WTC11 (cell line): ENCODE data around the gene SDF2L1. TPM values are rescaled to one million over a fixed set of nuclear protein-coding genes. Genes with fewer than 3 reads are reported as not detected.

Experiments
- ATAC-seq: fragments of 200-7000 bp; cut with Tn5 transposase; 2 replicates; pipeline ENCODE4 v1.10.0; 2021; ENCODE audit warnings: mild to moderate bottlenecking, moderate library complexity
- CTCF ChIA-PET: fragments of 300-600 bp; sonication (Branson Sonifier 250); formaldehyde crosslinking; loops from one replicate; lab custom pipeline; 2021; ENCODE audit warnings: antibody characterized with exemption; lab: Charles Lee
- POLR2A ChIA-PET: fragments of 350-600 bp; sonication (Branson Sonifier 250); formaldehyde crosslinking; loops from one replicate; lab custom pipeline; 2021; ENCODE audit warnings: antibody characterized with exemption; lab: Charles Lee
- DNase-seq: peaks from one replicate; pipeline ENCODE4 v3.0.0; 2021; ENCODE audit warnings: low spot score
- H3K27ac Mint-ChIP-seq: 2 replicates; pipeline ENCODE4 v1.8.0; 2021; ENCODE audit warnings: mixed read lengths
- H3K27me3 Mint-ChIP-seq: 2 replicates; pipeline ENCODE4 v1.8.0; 2021; ENCODE audit warnings: low read depth, mild to moderate bottlenecking, moderate library complexity, mixed read lengths
- H3K36me3 Mint-ChIP-seq: 2 replicates; pipeline ENCODE4 v1.8.0; 2021; ENCODE audit warnings: mixed read lengths
- H3K4me1 Mint-ChIP-seq: 2 replicates; pipeline ENCODE4 v1.8.0; 2022; ENCODE audit warnings: mixed read lengths
- H3K4me3 Mint-ChIP-seq: 2 replicates; pipeline ENCODE4 v1.8.0; 2021; ENCODE audit warnings: mild to moderate bottlenecking, moderate library complexity, mixed read lengths
- H3K9me3 Mint-ChIP-seq: 2 replicates; pipeline ENCODE4 v1.8.0; 2021; ENCODE audit warnings: mixed read lengths
- CDX4 ChIP-seq: fragments of 250-450 bp; sonication (Bioruptor Pico); IDR thresholded peaks from 2 replicates; pipeline ENCODE4 v1.9.0; 2021; ENCODE audit warnings: moderate library complexity, mild to moderate bottlenecking, inconsistent platforms, borderline replicate concordance
- JAZF1 ChIP-seq: fragments of 250-450 bp; sonication (Bioruptor Pico); IDR thresholded peaks from 2 replicates; pipeline ENCODE4 v1.9.0; 2021; ENCODE audit warnings: moderate library complexity, mild to moderate bottlenecking, inconsistent platforms
- MYBL2 ChIP-seq: sonication (generic); formaldehyde crosslinking; IDR thresholded peaks from 2 replicates; pipeline ENCODE4 v1.8.1; 2023; ENCODE audit warnings: mild to moderate bottlenecking, moderate library complexity, missing genetic modification reagents
- NR3C1 ChIP-seq: sonication (generic); formaldehyde crosslinking; conservative IDR thresholded peaks from 2 replicates; pipeline ENCODE4 v1.8.1; 2023; ENCODE audit warnings: low read depth, mild to moderate bottlenecking, missing genetic modification reagents
- PRDM15 ChIP-seq: sonication (generic); formaldehyde crosslinking; IDR thresholded peaks from 2 replicates; pipeline ENCODE4 v1.8.0; 2022; ENCODE audit warnings: missing genetic modification reagents
- PRRX2 ChIP-seq: fragments of 250-450 bp; sonication (Bioruptor Pico); IDR thresholded peaks from 2 replicates; pipeline ENCODE4 v1.8.0; 2021; ENCODE audit warnings: mild to moderate bottlenecking
- SOX15 ChIP-seq: fragments of 250-450 bp; sonication (Bioruptor Pico); IDR thresholded peaks from 2 replicates; pipeline ENCODE4 v1.9.0; 2021; ENCODE audit warnings: mild to moderate bottlenecking
- TEAD4 ChIP-seq: sonication (generic); formaldehyde crosslinking; IDR thresholded peaks from 2 replicates; pipeline ENCODE4 v1.8.0; 2022; ENCODE audit warnings: mild to moderate bottlenecking, missing genetic modification reagents
- TP53 ChIP-seq: sonication (generic); formaldehyde crosslinking; IDR thresholded peaks from 2 replicates; pipeline ENCODE4 v1.8.1; 2023; ENCODE audit warnings: mild to moderate bottlenecking, missing genetic modification reagents
- USF1 ChIP-seq: sonication (generic); formaldehyde crosslinking; IDR thresholded peaks from 2 replicates; pipeline ENCODE4 v1.8.0; 2022; ENCODE audit warnings: mild to moderate bottlenecking, missing genetic modification reagents
- ZNF121 ChIP-seq: sonication (generic); formaldehyde crosslinking; IDR thresholded peaks from 2 replicates; pipeline ENCODE4 v1.8.0; 2023; ENCODE audit warnings: missing genetic modification reagents
- ZNF263 ChIP-seq: sonication (generic); formaldehyde crosslinking; IDR thresholded peaks from 2 replicates; pipeline ENCODE4 v1.8.1; 2022; ENCODE audit warnings: low read depth, mild to moderate bottlenecking, moderate library complexity, missing genetic modification reagents
- total RNA-seq: library from RNA; stranded (reverse); gene quantifications from 3 replicates; pipeline ENCODE4 v1.2.3, GENCODE V29; 2021
- TF ChIP-seq, protein P1 (sequence below): sonication (generic); formaldehyde crosslinking; IDR thresholded peaks from 2 replicates; pipeline ENCODE4 v1.8.1; 2023; ENCODE audit warnings: mild to moderate bottlenecking, missing genetic modification reagents, moderate library complexity
- TF ChIP-seq, protein P2 (sequence below): sonication (generic); formaldehyde crosslinking; IDR thresholded peaks from 2 replicates; pipeline ENCODE4 v1.8.1; 2022; ENCODE audit warnings: mild to moderate bottlenecking, moderate library complexity, missing genetic modification reagents
- TF ChIP-seq, protein P3 (sequence below): sonication (generic); formaldehyde crosslinking; IDR thresholded peaks from 2 replicates; pipeline ENCODE4 v1.8.0; 2023; ENCODE audit warnings: missing genetic modification reagents
- TF ChIP-seq, protein P4 (sequence below): sonication (generic); formaldehyde crosslinking; IDR thresholded peaks from 2 replicates; pipeline ENCODE4 v1.8.0; 2022; ENCODE audit warnings: mild to moderate bottlenecking, missing genetic modification reagents
- TF ChIP-seq, protein P5 (sequence below): sonication (generic); formaldehyde crosslinking; IDR thresholded peaks from 2 replicates; pipeline ENCODE4 v1.8.1; 2022; ENCODE audit warnings: low read depth, mild to moderate bottlenecking, moderate library complexity, missing genetic modification reagents, borderline replicate concordance
- TF ChIP-seq, protein P6 (sequence below): sonication (generic); formaldehyde crosslinking; conservative IDR thresholded peaks from 2 replicates; pipeline ENCODE4 v1.8.1; 2022; ENCODE audit warnings: mild to moderate bottlenecking, missing genetic modification reagents

The SDF2L1 gene
- total RNA-seq, 1 experiment from 2014 or later: 73.6 TPM

- Mint-ChIP-seq H3K4me1 (peaks cover 13% of the 10 kb centered on the region), H3K9me3 (no peaks in the 10 kb centered on the region; the same call in 1 of the 2 replicates), H3K4me3 (no peak overlapping the region), H3K27ac (no peak overlapping the region), H3K27me3 (peaks cover 11% of the 10 kb centered on the region), H3K36me3 (peaks cover 14% of the 10 kb centered on the region)
- TF ChIP-seq, protein P1, sequence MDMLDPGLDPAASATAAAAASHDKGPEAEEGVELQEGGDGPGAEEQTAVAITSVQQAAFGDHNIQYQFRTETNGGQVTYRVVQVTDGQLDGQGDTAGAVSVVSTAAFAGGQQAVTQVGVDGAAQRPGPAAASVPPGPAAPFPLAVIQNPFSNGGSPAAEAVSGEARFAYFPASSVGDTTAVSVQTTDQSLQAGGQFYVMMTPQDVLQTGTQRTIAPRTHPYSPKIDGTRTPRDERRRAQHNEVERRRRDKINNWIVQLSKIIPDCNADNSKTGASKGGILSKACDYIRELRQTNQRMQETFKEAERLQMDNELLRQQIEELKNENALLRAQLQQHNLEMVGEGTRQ (CRISPR knock-in tag): no peak
- no peak for TF ChIP-seq SOX15 (CRISPR knock-in tag)
- TF ChIP-seq, protein P2, sequence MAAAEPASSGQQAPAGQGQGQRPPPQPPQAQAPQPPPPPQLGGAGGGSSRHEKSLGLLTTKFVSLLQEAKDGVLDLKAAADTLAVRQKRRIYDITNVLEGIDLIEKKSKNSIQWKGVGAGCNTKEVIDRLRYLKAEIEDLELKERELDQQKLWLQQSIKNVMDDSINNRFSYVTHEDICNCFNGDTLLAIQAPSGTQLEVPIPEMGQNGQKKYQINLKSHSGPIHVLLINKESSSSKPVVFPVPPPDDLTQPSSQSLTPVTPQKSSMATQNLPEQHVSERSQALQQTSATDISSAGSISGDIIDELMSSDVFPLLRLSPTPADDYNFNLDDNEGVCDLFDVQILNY (CRISPR knock-in tag): no peak
- TF ChIP-seq ZNF263: no peak
- no peak for TF ChIP-seq TP53 (CRISPR knock-in tag)
- TF ChIP-seq, protein P3, sequence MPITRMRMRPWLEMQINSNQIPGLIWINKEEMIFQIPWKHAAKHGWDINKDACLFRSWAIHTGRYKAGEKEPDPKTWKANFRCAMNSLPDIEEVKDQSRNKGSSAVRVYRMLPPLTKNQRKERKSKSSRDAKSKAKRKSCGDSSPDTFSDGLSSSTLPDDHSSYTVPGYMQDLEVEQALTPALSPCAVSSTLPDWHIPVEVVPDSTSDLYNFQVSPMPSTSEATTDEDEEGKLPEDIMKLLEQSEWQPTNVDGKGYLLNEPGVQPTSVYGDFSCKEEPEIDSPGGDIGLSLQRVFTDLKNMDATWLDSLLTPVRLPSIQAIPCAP: no peak
- TF ChIP-seq MYBL2: no peak
- no peak for TF ChIP-seq JAZF1 (CRISPR knock-in tag)
- TF ChIP-seq TEAD4 (CRISPR knock-in tag): no peak
- TF ChIP-seq PRRX2 (CRISPR knock-in tag): no peak
- TF ChIP-seq USF1 (CRISPR knock-in tag): no peak
- TF ChIP-seq NR3C1 (CRISPR knock-in tag): no peak
- CTCF ChIA-PET: interaction anchor here (0.7 to 13.4 kb wide), 9 partner anchors 11 to 900 kb away, joined by 3 to 273 read pairs (median 5); partner anchors contain the start of gene SDF2L1
- ATAC-seq: no peak
- POLR2A ChIA-PET: interaction anchor here (3.1 kb wide), 1 partner anchor 11 kb away, joined by 22 read pairs; the partner anchor contains the start of gene SDF2L1
- DNase-seq: no peak
Observed at GRCh38 chr22:21631025-21631424, 11.1 kb upstream of the SDF2L1 start.

DNA sequence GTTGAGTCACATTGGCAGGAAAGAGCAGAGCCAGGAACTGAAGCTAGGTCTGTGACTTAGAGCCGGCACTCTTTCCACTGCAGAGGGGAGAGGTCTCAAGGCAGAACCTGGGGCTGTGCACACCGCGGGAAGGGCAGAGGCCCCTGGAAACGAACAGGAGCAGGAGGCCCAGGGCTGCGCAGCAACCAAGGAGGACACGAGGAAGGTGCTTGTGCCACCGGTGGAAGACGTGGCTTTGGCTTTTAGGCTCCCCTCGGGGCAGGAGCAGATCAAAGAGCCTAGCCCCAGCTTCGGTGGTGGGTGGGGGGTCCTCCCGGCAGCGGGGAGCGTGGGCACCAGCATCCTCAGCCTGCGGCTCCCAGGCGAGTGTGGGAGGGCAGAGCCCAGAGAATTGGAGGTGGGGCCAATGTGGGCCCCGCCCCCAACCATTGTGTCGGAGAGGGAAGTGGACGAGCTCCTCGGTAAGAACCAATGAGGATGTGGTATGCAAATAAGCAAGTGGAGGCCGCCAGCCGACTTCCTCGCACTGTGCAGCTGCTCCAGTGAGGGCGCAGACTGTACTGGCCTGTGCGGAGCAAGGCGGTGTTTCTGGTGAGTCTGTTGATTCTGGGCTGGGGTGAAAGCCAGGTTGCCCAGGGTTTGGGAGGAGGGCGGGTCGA, 9.7 kb upstream of the SDF2L1 start, which contains the start of gene CCDC116:
Gene CCDC116 (plus strand): TSS at position 524 of the 659 bp plus-strand sequence. CDS start 422 bp downstream, outside the sequence.
- Mint-ChIP-seq H3K4me1 (peaks cover 6% of the 10 kb centered on the region), H3K4me3 (no peak within 1 kb of the TSS)
- peak; percentile 76 for DNase-seq

More for the DNA sequence above, 9.7 kb upstream of the SDF2L1 start, which contains the start of gene CCDC116:
- H3K27ac Mint-ChIP-seq: no peak within 1 kb of the TSS
- ATAC-seq: peak; percentile 24
- no peaks in the 10 kb centered on the region; the same call in 1 of the 2 replicates for H3K9me3 Mint-ChIP-seq
- TF ChIP-seq CDX4 (CRISPR knock-in tag): no peak
- TF ChIP-seq PRDM15 (CRISPR knock-in tag): no peak
- TF ChIP-seq TP53 (CRISPR knock-in tag): no peak
- TF ChIP-seq, protein P4, sequence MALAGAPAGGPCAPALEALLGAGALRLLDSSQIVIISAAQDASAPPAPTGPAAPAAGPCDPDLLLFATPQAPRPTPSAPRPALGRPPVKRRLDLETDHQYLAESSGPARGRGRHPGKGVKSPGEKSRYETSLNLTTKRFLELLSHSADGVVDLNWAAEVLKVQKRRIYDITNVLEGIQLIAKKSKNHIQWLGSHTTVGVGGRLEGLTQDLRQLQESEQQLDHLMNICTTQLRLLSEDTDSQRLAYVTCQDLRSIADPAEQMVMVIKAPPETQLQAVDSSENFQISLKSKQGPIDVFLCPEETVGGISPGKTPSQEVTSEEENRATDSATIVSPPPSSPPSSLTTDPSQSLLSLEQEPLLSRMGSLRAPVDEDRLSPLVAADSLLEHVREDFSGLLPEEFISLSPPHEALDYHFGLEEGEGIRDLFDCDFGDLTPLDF: no peak
- TF ChIP-seq, protein P5, sequence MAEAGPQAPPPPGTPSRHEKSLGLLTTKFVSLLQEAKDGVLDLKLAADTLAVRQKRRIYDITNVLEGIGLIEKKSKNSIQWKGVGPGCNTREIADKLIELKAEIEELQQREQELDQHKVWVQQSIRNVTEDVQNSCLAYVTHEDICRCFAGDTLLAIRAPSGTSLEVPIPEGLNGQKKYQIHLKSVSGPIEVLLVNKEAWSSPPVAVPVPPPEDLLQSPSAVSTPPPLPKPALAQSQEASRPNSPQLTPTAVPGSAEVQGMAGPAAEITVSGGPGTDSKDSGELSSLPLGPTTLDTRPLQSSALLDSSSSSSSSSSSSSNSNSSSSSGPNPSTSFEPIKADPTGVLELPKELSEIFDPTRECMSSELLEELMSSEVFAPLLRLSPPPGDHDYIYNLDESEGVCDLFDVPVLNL (CRISPR knock-in tag): no peak
- peak; percentile 93 for TF ChIP-seq ZNF121 (CRISPR knock-in tag)
- no peak for TF ChIP-seq MYBL2
- TF ChIP-seq, protein P6, sequence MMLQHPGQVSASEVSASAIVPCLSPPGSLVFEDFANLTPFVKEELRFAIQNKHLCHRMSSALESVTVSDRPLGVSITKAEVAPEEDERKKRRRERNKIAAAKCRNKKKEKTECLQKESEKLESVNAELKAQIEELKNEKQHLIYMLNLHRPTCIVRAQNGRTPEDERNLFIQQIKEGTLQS (CRISPR knock-in tag): no peak
- H3K27me3 Mint-ChIP-seq: peaks cover 15% of the 10 kb centered on the region
- H3K36me3 Mint-ChIP-seq: peaks cover 10% of the 10 kb centered on the region
- ChIA-PET CTCF (interaction anchor here (0.6 to 13.4 kb wide), 5 partner anchors 8 to 14 kb away, joined by 3 to 273 read pairs (median 3); partner anchors contain the start of gene SDF2L1), POLR2A (no interaction called here)
